Testis (tissue), 5 donors: ENCODE data around the gene PUM2. TPM values are rescaled to one million over a fixed set of nuclear protein-coding genes. Genes with fewer than 3 reads are reported as not detected.
A peak's percentile ranks its signal among the peaks of the same experiment; 100 is the strongest.

Experiments used
- DNase-seq: peaks from one replicate; pipeline ENCODE4 v3.0.0-alpha.2; 2019
- H3K27ac ChIP-seq, 2 donors: fragments of 200-600 bp; sonication (generic); one replicate each; pipeline ENCODE4 v1.5.1; 2019
- H3K27me3 ChIP-seq: fragments of 200-600 bp; sonication (generic); one replicate; pipeline ENCODE4 v1.5.1; 2019
- H3K36me3 ChIP-seq: fragments of 200-600 bp; sonication (generic); one replicate; pipeline ENCODE4 v1.5.1; 2017; ENCODE audit warnings: low read depth; ENCODE audit errors: missing control alignments
- H3K4me1 ChIP-seq: fragments of 200-600 bp; sonication (generic); one replicate; pipeline ENCODE4 v1.5.1; 2019
- H3K4me3 ChIP-seq, 2 donors: fragments of 200-600 bp; sonication (generic); one replicate each; pipeline ENCODE4 v1.5.1; 2017 to 2019
- H3K9me3 ChIP-seq: fragments of 200-600 bp; sonication (generic); one replicate; pipeline ENCODE4 v1.5.1; 2017
- POLR2A ChIP-seq: fragments of 450-650 bp; IDR thresholded peaks from one replicate; pipeline ENCODE4 v1.6.1; 2017; ENCODE audit warnings: antibody characterized with exemption, mild to moderate bottlenecking, moderate library complexity
- WGBS, 2 donors: methylation state at CpG; one replicate each; pipeline ENCODE4 v1.1.5; 2018; 5-methylcytosine and 5-hydroxymethylcytosine counted together
- intact Hi-C: fragments of 100-400 bp; cut with DNase I; formaldehyde crosslinking; loops from one replicate; pipeline ENCODE4 v1.15.1; 2023; ENCODE audit warnings: low total_unique reads
- long read RNA-seq, 2 donors: transcript quantifications; one replicate each; lab custom pipeline, GENCODE V29; 2026
- polyA plus RNA-seq: library from polyadenylated mRNA; stranded (reverse); fragments of 350-450 nt; fragmentation: Illumina TruSeq; extraction: RNeasy Lipid Tissue Mini Kit (QIAGEN cat#74804); gene quantifications from one replicate; pipeline ENCODE4 v1.2.3, GENCODE V29; 2014; ENCODE audit warnings: low read depth, low replicate concordance; ENCODE audit not compliant: insufficient read depth
- total RNA-seq, 2 donors: library from RNA; depleted of rRNA; stranded (reverse); fragments of >200 nt; gene quantifications; one replicate each; pipeline ENCODE4 v1.2.3, GENCODE V29; 2016
- TF ChIP-seq, protein P1 (sequence below), 3 experiments: fragments of 450-650 bp in 2 of 3; fragments of 200-600 bp in 1 of 3; sonication (generic) in 1 of 3; IDR thresholded peaks; one replicate each; pipeline ENCODE4 v1.5.1; 2016 to 2019; ENCODE audit warnings: antibody characterized with exemption in 3 of 3, mild to moderate bottlenecking in 2 of 3, moderate library complexity in 1 of 3

Gene PUM2, protein sequence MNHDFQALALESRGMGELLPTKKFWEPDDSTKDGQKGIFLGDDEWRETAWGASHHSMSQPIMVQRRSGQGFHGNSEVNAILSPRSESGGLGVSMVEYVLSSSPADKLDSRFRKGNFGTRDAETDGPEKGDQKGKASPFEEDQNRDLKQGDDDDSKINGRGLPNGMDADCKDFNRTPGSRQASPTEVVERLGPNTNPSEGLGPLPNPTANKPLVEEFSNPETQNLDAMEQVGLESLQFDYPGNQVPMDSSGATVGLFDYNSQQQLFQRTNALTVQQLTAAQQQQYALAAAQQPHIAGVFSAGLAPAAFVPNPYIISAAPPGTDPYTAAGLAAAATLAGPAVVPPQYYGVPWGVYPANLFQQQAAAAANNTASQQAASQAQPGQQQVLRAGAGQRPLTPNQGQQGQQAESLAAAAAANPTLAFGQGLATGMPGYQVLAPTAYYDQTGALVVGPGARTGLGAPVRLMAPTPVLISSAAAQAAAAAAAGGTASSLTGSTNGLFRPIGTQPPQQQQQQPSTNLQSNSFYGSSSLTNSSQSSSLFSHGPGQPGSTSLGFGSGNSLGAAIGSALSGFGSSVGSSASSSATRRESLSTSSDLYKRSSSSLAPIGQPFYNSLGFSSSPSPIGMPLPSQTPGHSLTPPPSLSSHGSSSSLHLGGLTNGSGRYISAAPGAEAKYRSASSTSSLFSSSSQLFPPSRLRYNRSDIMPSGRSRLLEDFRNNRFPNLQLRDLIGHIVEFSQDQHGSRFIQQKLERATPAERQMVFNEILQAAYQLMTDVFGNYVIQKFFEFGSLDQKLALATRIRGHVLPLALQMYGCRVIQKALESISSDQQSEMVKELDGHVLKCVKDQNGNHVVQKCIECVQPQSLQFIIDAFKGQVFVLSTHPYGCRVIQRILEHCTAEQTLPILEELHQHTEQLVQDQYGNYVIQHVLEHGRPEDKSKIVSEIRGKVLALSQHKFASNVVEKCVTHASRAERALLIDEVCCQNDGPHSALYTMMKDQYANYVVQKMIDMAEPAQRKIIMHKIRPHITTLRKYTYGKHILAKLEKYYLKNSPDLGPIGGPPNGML
- total RNA-seq: 10 to 100 TPM; 78.0 to 92.5 TPM
- 50.5 TPM for polyA plus RNA-seq
- long read RNA-seq, donor 1, partial matches to known transcripts: 62 of 64 reads
- long read RNA-seq, donor 1, other reads (novel, unspliced or antisense): 0 of 64 reads
- long read RNA-seq, donor 2: 0 reads

DNA sequence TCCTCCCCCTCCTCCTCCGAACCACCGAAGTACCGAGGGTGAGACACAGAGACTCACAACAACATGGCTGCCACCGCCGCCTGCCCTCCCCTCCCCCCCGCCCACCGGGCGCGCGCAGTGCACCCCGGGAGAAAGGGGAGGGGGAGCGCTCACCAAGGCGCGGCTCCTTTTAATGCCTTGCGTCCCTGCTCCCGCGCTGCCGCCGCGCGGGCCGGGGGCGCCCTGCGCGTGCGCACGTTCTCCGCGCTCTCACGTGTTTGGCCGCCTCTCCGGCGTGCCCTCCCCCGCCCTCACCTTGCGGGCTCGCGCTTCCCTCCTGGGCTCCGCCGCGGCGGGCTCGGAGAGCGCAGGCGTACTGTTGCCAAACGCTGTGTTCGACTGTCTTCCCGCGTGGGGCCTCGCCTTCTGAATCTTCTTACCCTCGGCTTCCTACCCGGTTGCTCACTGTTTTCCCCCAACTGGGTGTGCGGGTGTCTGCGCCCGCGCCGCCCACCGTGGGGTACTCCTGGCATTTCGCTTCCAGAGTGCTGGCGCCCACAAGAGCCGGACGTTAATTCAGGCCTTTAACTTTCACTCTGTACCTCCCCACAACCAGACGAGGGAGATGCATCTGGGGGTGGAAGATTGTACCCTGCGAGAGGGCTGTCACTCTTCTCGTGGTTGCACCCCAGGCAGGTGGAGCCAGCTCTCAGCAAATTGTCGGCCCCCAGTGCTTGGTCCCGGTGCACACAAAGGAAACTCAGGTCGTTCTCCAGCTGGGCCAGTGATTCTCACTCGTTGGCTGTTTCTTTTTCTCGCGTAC is at the start of gene PUM2:
Gene PUM2 (minus strand): TSS at position 92 of the 802 bp plus-strand sequence. CDS start 23,484 bp downstream, outside the sequence.
- DNase-seq: peak; percentile 95
- 0 to 1% methylated on average over 38 to 70 of the region's 70 CpGs for WGBS, 2 donors
- TF ChIP-seq, protein P1, sequence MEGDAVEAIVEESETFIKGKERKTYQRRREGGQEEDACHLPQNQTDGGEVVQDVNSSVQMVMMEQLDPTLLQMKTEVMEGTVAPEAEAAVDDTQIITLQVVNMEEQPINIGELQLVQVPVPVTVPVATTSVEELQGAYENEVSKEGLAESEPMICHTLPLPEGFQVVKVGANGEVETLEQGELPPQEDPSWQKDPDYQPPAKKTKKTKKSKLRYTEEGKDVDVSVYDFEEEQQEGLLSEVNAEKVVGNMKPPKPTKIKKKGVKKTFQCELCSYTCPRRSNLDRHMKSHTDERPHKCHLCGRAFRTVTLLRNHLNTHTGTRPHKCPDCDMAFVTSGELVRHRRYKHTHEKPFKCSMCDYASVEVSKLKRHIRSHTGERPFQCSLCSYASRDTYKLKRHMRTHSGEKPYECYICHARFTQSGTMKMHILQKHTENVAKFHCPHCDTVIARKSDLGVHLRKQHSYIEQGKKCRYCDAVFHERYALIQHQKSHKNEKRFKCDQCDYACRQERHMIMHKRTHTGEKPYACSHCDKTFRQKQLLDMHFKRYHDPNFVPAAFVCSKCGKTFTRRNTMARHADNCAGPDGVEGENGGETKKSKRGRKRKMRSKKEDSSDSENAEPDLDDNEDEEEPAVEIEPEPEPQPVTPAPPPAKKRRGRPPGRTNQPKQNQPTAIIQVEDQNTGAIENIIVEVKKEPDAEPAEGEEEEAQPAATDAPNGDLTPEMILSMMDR (IDR thresholded peaks at IDR 0.05): peak in 1 of 3 experiments; percentile 17
- TF ChIP-seq POLR2A: no peak
- Histone ChIP-seq H3K36me3 (no peaks in the 10 kb centered on the region), H3K9me3 (no peaks in the 10 kb centered on the region), H3K4me1 (peaks cover 40% of the 10 kb centered on the region), H3K4me3 (peak within 1 kb of the TSS; percentile 99 to 100), H3K27me3 (no peaks in the 10 kb centered on the region), H3K27ac (peak within 1 kb of the TSS; percentile 94 to 99)
- intact Hi-C loops: no loop called here

DNA sequence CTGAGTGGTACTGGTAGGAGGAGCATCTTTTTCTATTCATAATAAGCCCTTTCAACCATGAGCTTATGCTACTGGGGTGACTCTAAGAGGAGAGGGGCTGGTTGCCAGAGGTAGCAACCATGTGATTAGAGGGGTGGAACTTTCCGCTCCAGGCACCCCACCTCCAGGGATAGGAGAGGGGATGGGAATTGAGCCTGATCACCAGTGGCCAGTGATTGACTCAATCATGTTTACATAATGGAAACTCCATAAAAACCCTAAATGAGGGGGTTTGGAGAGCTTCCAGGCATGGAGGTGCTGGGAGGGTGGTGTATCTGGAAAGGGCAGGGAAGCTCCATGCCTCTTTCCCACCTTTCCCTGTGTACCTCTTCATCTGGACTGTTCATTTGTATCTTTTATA is 49.7 kb upstream of the PUM2 start:
- intact Hi-C loops: no loop called here
- no peak overlapping the region for H3K27ac ChIP-seq
- H3K36me3 ChIP-seq: no peaks in the 10 kb centered on the region
- WGBS, 2 donors: 84% methylated on average over 1 of the region's 1 CpG; no CpG with 5 or more reads in 1 of the 2 donors
- H3K27me3 ChIP-seq: no peaks in the 10 kb centered on the region
- H3K4me3 ChIP-seq: no peak overlapping the region
- no peaks in the 10 kb centered on the region for H3K9me3 ChIP-seq
- no peaks in the 10 kb centered on the region for H3K4me1 ChIP-seq
- TF ChIP-seq POLR2A: no peak
- TF ChIP-seq, protein P1 (IDR thresholded peaks at IDR 0.05): no peak
- no peak for DNase-seq

DNA sequence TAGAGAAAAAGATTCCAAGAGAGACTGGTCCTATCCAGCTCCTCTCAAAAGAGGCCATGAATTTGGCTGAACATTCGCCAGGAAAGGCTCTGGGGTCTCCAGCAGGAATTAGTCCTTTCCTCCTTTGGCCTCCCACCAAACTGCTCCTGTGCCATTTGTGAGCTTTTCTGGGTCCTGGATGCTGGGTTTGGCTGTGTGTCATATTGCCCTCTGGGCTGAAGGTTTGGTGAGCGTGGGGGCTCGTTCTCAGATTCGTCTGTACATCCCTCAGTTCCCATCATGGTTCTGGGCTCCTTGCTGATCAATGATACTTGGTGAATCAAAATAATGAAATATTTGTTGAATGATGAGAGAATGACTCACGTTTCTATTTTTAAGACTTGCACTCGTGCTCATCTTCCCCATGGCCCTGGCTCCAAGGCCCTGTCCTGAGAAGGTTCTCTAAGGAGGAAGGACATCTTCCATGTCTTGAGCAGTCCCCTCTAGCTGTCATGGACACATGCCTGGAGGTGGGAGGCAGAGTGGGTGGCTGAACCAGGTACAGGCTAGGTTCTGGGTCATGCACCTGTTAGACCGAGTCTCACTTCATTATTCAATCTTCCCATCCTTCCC is 48.4 kb upstream of the PUM2 start:
- no peak for DNase-seq
- TF ChIP-seq, protein P1 (IDR thresholded peaks at IDR 0.05): no peak
- TF ChIP-seq POLR2A: no peak
- no peak overlapping the region for H3K27ac ChIP-seq
- no peaks in the 10 kb centered on the region for H3K36me3 ChIP-seq
- WGBS, 2 donors: 68 to 69% methylated on average over 7 of the region's 7 CpGs
- H3K9me3 ChIP-seq: no peaks in the 10 kb centered on the region
- H3K4me3 ChIP-seq: no peak overlapping the region
- no peaks in the 10 kb centered on the region for H3K4me1 ChIP-seq
- intact Hi-C loops: no loop called here
- no peaks in the 10 kb centered on the region for H3K27me3 ChIP-seq
